K562 (cell line): Measurements from ENCODE around the gene SRF. TPM values are rescaled to one million over a fixed set of nuclear protein-coding genes. Genes with fewer than 3 reads are reported as not detected.

Experiments
- ATAC-seq: fragments of 200-7000 bp; cut with Tn5 transposase; 3 replicates; pipeline ENCODE4 v1.9.1; 2020; ENCODE audit warnings: moderate library complexity
- BruUV-seq: library from RNA; stranded (reverse); fragments of 400-500 nt; replicated peaks from 2 replicates; lab custom pipeline; 2021; lab: Mats Ljungman, UMichigan
- CTCF ChIA-PET: fragments of 300-600 bp; formaldehyde crosslinking; extraction: SDS; loops from one replicate; lab custom pipeline; 2021; ENCODE audit warnings: low intra/inter-chr PET ratio; lab: Yijun Ruan, JAX
- POLR2A ChIA-PET: fragments of 300-600, 350-650 bp; sonication (Branson Sonifier 250); formaldehyde crosslinking; extraction: SDS; loops from one replicate; lab custom pipeline; 2021; ENCODE audit warnings: antibody characterized with exemption, inconsistent platforms; lab: Yijun Ruan, JAX
- DNase-seq, 4 experiments: peaks; one replicate each; pipeline versions ENCODE4 v3.0.0 to v3.0.0-alpha.2; 2011 to 2018; ENCODE audit warnings: low spot score in 3 of 4, mixed read lengths in 3 of 4; ENCODE audit errors: extremely low read depth in 1 of 4
- FAIRE-seq: peaks from 2 replicates; lab custom pipeline; 2011; peaks lifted over from hg19 to GRCh38; lab: Jason Lieb, UNC
- H2AFZ ChIP-seq: 2 replicates; pipeline ENCODE4 v1.6.0; 2011; ENCODE audit warnings: low read depth, low read length, control low read depth, inconsistent platforms
- H3K27ac ChIP-seq: fragments of 200-600 bp; 3 replicates; pipeline ENCODE4 v1.8.0; 2011; ENCODE audit warnings: low read depth, mild to moderate bottlenecking, control low read depth, inconsistent platforms, low read length, moderate library complexity, mixed read lengths; ENCODE audit errors: extremely low read depth
- H3K27me3 ChIP-seq, 2 experiments: fragments of 300-600 bp in 1 of 2; 2 replicates in 1 of 2; 3 replicates in 1 of 2; pipeline versions ENCODE4 v1.6.0 to v1.8.0; 2011; ENCODE audit warnings: inconsistent platforms in 2 of 2, low read length in 2 of 2, mild to moderate bottlenecking in 1 of 2, mixed read lengths in 1 of 2, moderate library complexity in 1 of 2; ENCODE audit not compliant: control insufficient read depth in 2 of 2, insufficient read depth in 2 of 2
- H3K36me3 ChIP-seq: fragments of 300-600 bp; 3 replicates; pipeline ENCODE4 v1.8.0; 2011; ENCODE audit warnings: mild to moderate bottlenecking, low read length, inconsistent platforms; ENCODE audit not compliant: control insufficient read depth, insufficient read depth
- H3K4me1 ChIP-seq, 2 experiments: fragments of 200-600 bp in 1 of 2; replicated peaks in 1 of 2; 2 replicates in 1 of 2; 3 replicates in 1 of 2; pipeline versions ENCODE4 v1.5.1 to v1.8.0; 2011; ENCODE audit warnings: inconsistent platforms in 2 of 2, low read length in 2 of 2, mild to moderate bottlenecking in 1 of 2, mixed read lengths in 1 of 2, moderate library complexity in 1 of 2; ENCODE audit not compliant: control insufficient read depth in 2 of 2, insufficient read depth in 2 of 2
- H3K4me2 ChIP-seq: 2 replicates; pipeline ENCODE4 v1.6.1; 2011; ENCODE audit warnings: low read length, control low read depth, inconsistent platforms, mixed read lengths; ENCODE audit not compliant: insufficient read depth
- H3K4me3 ChIP-seq: fragments of 200-600 bp; sonication (generic), shearing (Covaris generic); 2 replicates; pipeline ENCODE4 v1.5.1; 2016; ENCODE audit warnings: control low read depth, inconsistent platforms
- H3K79me2 ChIP-seq: fragments of 200-600 bp; 3 replicates; pipeline ENCODE4 v1.8.0; 2011; ENCODE audit warnings: low read length, inconsistent platforms; ENCODE audit not compliant: control insufficient read depth, insufficient read depth
- H3K9ac ChIP-seq, 2 experiments: 2 replicates each; pipeline versions ENCODE4 v1.6.0 to v1.6.1; 2011; ENCODE audit warnings: low read depth in 2 of 2, low read length in 2 of 2, control low read depth in 1 of 2, inconsistent platforms in 1 of 2, mild to moderate bottlenecking in 1 of 2, mixed read lengths in 1 of 2; ENCODE audit not compliant: insufficient read depth in 1 of 2
- H3K9me1 ChIP-seq: one replicate; pipeline ENCODE4 v1.6.0; 2011; ENCODE audit warnings: inconsistent platforms, mild to moderate bottlenecking, low read length, moderate library complexity; ENCODE audit not compliant: control insufficient read depth, insufficient read depth
- H3K9me3 ChIP-seq: replicated peaks from 2 replicates; pipeline ENCODE4 v1.5.1; 2011; ENCODE audit warnings: low read depth, low read length, inconsistent platforms; ENCODE audit not compliant: control insufficient read depth, insufficient read depth
- H4K20me1 ChIP-seq: replicated peaks from 2 replicates; pipeline ENCODE4 v1.6.1; 2011; ENCODE audit warnings: low read length, inconsistent platforms, mixed read lengths; ENCODE audit not compliant: control insufficient read depth, insufficient read depth
- CREB3 ChIP-seq: fragments of 450-650 bp; conservative IDR thresholded peaks from 2 replicates; pipeline ENCODE4 v1.6.1; 2016; ENCODE audit warnings: missing genetic modification characterization, low read depth, mild to moderate bottlenecking, missing compliant biosample characterization, moderate library complexity
- EHMT2 ChIP-seq: fragments of 450-650 bp; IDR thresholded peaks from 2 replicates; pipeline ENCODE4 v1.6.1; 2018; ENCODE audit warnings: antibody characterized with exemption
- HOXB6 ChIP-seq: fragments of 250-450 bp; sonication (Bioruptor Pico); IDR thresholded peaks from 2 replicates; pipeline ENCODE4 v1.5.1; 2022; ENCODE audit warnings: mild to moderate bottlenecking, borderline replicate concordance
- JUND ChIP-seq, 2 experiments: IDR thresholded peaks; 2 replicates in 1 of 2; 3 replicates in 1 of 2; pipeline ENCODE4 v1.6.1; 2011; ENCODE audit warnings: borderline replicate concordance in 2 of 2, low read depth in 2 of 2, low read length in 2 of 2, improper control_type of control experiment in 1 of 2, missing biosample characterization in 1 of 2, missing genetic modification characterization in 1 of 2, missing genetic modification reagents in 1 of 2
- NFATC3 ChIP-seq: fragments of 450-650 bp; IDR thresholded peaks from 2 replicates; pipeline ENCODE4 v1.6.1; 2017; ENCODE audit warnings: mild to moderate bottlenecking
- ZNF696 ChIP-seq: fragments of 250-450 bp; sonication (Bioruptor Pico); conservative IDR thresholded peaks from 2 replicates; pipeline ENCODE4 v1.4.0; 2020; ENCODE audit warnings: mild to moderate bottlenecking, moderate library complexity
- ZNF717 ChIP-seq: fragments of 250-450 bp; sonication (Bioruptor Pico); IDR thresholded peaks from 2 replicates; pipeline ENCODE4 v1.5.0; 2021
- WGBS: fragments of 100-300 bp; shearing (Covaris generic); methylation state at CpG from one replicate; pipeline ENCODE4 v1.1.6; 2016; ENCODE audit warnings: low coverage, mixed read lengths; ENCODE audit not compliant: insufficient coverage; ENCODE audit errors: missing lambda C conversion rate; 5-methylcytosine and 5-hydroxymethylcytosine counted together
- in situ Hi-C: fragments of 300-500 bp; cut with MboI; formaldehyde crosslinking; loops from 4 replicates; pipeline ENCODE4 v1.15.0; 2018; ENCODE audit warnings: inconsistent platforms, mixed read lengths
- intact Hi-C: fragments of 100-400 bp; cut with micrococcal nuclease; formaldehyde crosslinking; loops from 2 replicates; pipeline ENCODE4 v1.14.2; 2022
- polyA plus RNA-seq, 8 experiments: library from polyadenylated mRNA; depleted of rRNA in 4 of 8; stranded (reverse) in 5 of 8; unstranded in 3 of 8; fragments of >200 nt; fragmentation: Nextera tagmentation in 2 of 8; fragmentation: Illumina TruSeq in 1 of 8; extraction: Ambion mirVana in 2 of 8; extraction: Trizol in 1 of 8; gene quantifications; 2 replicates each; pipeline versions ENCODE4 v1.2.1 to v1.2.3, GENCODE V29; 2011 to 2014; ENCODE audit warnings: inconsistent platforms in 1 of 8, missing spikeins in 1 of 8
- total RNA-seq, 7 experiments: library from RNA; depleted of rRNA in 6 of 7; stranded (reverse); fragments of >200 nt in 6 of 7; fragmentation: Illumina TruSeq in 2 of 7; extraction: Trizol in 2 of 7; gene quantifications; 2 replicates each; pipeline versions ENCODE4 v1.2.1 to v1.2.3, GENCODE V29; 2011 to 2021; ENCODE audit warnings: low replicate concordance in 1 of 7

Gene SRF
- total and polyA plus RNA-seq, 9 of the 15 experiments (the other 6 are each of a cell fraction or from before 2014, with no cell fraction given): 2.5 to 37.0 (median 24.6) TPM

GRCh38 chr6:43196337-43196736 lies 25.3 kb downstream of the SRF start:
- H3K4me2 ChIP-seq: no peak overlapping the region
- no TSS peak for BruUV-seq
- 69% methylated on average over 5 of the region's 5 CpGs for WGBS
- TF ChIP-seq HOXB6 (CRISPR knock-in tag) (no peak), NFATC3 (no peak), EHMT2 (no peak), ZNF717 (CRISPR knock-in tag) (no peak), ZNF696 (no peak), CREB3 (tag) (no peak), JUND (IDR thresholded peaks at IDR 0.05; ENCODE audit: borderline replicate concordance, low read depth, low read length) (no peak), JUND (tag; IDR thresholded peaks at IDR 0.05; ENCODE audit: borderline replicate concordance, low read depth, low read length) (no peak)
- TF ChIP-seq, all 486 proteins: peak for 0
- Histone ChIP-seq H3K4me3 (no peak overlapping the region), H4K20me1 (no peaks in the 10 kb centered on the region), H3K79me2 (no peaks in the 10 kb centered on the region), H3K4me1 (peaks cover 0 to 3% of the 10 kb centered on the region in 2 experiments; a peak in 1 of 5 replicates), H3K9ac (peak overlapping the region in 1 of 2 experiments; percentile 78; a peak in 1 of 4 replicates), H3K9me1 (no peaks in the 10 kb centered on the region), H3K27me3 (no peaks in the 10 kb centered on the region), H3K36me3 (peaks cover 9% of the 10 kb centered on the region; the same call in 1 of the 3 replicates), H3K27ac (no peak overlapping the region), H3K9me3 (no peaks in the 10 kb centered on the region), H2AFZ (no peak overlapping the region)
- FAIRE-seq (no peak), ATAC-seq (no peak), DNase-seq (no peak)
- ChIA-PET POLR2A (interaction anchor here (0.6 to 0.7 kb wide), 4 partner anchors 22 to 853 kb away, joined by 3 to 4 read pairs (median 3); partner anchors contain the start of gene LRRC73), CTCF (no interaction called here)
- in situ Hi-C loops: no loop called here
- intact Hi-C loops: no loop called here
